ENCODE measurements around the gene SRF.

Gene SRF

DNA sequence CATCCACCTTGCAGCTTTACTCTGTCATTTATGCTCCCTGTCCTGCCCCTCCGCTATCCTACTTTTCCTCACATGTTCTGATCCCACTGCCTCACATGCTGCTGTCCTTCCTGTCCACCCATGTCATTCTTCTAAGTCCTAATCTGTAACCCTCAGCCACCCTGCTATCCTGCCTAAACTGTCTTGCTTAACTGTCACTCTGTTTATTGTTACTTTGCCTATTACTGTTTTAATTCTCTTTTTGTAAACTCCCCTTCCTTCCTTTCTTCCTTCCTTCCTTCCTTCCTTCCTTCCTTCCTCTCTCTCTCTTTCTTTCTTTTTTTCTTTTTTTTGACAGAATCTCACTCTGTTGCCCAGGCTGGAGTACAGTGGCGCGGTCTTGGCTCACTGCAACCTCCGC, 12.4 kb downstream of the SRF start:
- no peak for DNase-seq (ENCODE audit: low read depth in 3 of 3)

DNA sequence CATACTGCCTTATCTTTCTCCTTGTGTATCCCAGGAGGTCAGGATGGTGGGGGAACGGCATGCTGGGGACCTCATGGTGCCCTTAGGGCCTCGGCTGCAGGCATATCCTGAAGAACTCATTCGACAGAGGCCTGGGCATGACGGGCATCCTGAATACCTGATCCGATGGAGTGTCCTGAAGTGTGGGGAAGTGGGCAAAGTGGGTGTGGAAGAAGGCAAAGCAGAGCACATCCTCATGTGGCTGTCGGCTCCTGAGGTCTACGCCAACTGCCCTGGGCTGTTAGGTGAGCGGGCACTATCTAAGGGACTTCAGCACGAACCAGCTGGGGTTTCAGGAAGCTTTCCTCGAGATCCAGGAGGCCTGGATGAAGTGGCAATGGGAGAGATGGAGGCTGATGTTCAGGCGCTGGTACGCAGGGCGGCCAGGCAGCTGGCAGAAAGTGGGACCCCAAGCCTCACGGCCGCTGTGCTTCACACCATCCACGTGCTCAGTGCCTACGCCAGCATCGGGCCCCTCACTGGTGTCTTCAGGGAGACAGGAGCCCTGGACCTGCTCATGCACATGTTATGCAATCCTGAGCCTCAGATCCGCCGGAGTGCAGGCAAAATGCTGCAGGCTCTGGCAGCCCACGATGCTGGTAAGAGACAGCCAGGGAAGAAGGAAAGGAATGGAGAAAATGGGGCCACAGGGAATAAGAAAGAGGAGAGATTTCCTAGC, 13.4 kb downstream of the SRF start:
- DNase-seq (ENCODE audit: low read depth in 3 of 3), result no peak

DNA sequence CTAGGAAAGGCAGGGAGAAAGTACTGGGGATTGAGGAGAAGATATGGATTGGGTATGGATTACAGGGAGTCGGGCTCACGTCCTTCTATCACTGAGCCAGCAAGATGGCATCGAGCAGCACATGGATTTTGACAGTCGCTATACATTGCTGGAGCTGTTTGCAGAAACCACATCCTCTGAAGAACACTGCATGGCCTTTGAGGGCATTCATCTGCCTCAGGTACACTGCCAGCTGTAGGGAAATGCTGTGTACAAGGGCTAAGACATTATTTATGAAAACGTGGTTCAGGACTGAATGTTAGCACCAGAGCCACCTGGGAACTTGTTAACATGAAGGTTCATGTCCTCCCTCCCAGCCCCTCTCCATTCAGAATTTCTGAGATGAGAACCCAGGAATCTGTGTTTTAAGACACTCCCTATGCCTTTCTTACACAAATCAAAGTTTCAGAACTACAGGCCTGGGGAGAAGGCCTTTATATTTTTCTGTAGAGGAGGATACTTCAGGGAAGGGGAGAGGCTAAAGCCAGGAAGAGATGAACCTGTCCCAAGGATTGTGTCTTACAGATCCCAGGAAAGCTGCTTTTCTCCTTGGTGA, 14.4 kb downstream of the SRF start:
- no peak for DNase-seq (ENCODE audit: low read depth in 3 of 3)

DNA sequence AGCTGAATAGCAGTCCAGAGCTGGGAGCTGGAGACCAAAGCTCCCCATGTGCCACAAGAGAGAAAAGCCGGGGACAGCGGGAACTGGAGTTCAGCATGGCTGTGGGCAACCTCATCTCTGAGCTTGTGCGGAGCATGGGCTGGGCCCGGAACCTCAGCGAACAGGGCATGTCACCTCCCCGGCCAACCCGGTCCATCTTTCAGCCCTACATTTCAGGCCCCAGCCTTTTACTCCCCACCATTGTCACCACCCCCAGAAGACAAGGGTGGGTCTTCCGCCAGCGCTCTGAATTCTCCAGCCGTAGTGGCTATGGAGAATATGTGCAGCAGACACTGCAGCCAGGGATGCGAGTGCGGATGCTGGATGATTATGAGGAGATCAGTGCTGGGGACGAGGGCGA, 14.9 kb downstream of the SRF start:
- DNase-seq (ENCODE audit: low read depth in 3 of 3), result no peak

DNA sequence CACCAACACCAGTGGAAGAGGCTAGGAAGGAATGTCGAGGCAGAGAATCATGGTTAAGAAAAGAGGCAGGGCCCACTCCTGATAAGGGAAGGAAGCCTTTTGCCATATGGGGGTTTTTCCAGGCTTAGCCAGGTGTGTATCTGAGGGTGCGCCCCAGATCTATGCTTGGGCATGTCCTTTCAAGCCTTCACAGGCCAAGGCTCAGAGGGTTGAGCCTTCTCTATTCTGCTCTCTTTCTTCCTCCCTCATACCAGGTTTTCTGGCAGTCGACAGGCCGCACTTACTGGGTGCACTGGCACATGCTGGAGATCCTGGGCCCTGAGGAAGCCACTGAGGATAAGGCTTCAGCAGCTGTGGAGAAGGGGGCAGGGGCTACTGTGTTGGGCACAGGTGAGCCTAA, 15.6 kb downstream of the SRF start:
- no peak for DNase-seq (ENCODE audit: low read depth in 3 of 3)

GRCh38 chr6:43187821-43188220, 16.8 kb downstream of the SRF start:
- DNase-seq (ENCODE audit: low read depth in 3 of 3), result no peak

DNA sequence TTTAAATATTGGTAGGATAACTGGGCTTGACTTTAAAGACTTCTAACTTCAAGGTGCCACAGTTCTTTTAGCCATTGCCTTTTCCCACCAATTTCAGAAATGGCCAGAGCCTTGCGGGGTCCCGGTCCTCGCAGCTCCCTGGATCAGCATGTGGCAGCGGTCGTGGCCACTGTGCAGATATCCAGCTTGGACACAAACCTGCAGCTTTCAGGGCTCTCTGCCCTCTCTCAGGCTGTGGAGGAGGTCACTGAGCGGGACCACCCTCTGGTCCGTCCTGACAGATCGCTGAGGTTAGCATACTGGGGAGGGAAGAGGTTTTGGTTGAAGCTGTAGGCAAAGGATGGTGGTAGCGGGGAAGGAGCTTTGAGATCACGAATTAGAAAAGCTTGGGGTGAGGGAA, 17.4 kb downstream of the SRF start:
- no peak for DNase-seq (ENCODE audit: low read depth in 3 of 3)

GRCh38 chr6:43189776-43190304, 18.8 kb downstream of the SRF start:
- DNase-seq (ENCODE audit: low read depth in 3 of 3), result no peak

DNA sequence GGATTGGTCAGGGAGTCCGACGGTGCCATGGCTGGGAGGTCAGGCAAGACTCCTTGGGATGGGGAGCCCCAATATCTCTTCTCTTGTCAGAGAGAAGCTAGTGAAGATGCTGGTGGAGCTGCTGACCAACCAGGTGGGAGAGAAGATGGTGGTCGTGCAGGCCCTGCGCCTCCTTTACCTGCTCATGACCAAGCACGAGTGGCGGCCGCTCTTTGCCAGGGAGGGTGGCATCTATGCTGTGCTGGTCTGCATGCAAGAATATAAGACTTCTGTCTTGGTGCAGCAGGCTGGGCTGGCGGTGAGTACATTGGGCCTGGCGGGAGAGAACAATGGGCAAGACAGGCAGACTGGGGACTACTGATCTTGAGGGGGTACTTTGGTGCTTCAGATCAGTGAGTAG, 21.8 kb downstream of the SRF start:
- DNase-seq (ENCODE audit: low read depth in 3 of 3), result no peak

GRCh38 chr6:43193929-43194328, 22.9 kb downstream of the SRF start:
- DNase-seq (ENCODE audit: low read depth in 3 of 3), result no peak

- no peak for DNase-seq (ENCODE audit: low read depth in 3 of 3)
Measured at GRCh38 chr6:43196337-43196736, 25.3 kb downstream of the SRF start.

GRCh38 chr6:43199912-43200311, 28.8 kb downstream of the SRF start:
- no peak for DNase-seq (ENCODE audit: low read depth in 3 of 3)

GRCh38 chr6:43200541-43200940, 29.5 kb downstream of the SRF start:
- no peak for DNase-seq (ENCODE audit: low read depth in 3 of 3)

DNA sequence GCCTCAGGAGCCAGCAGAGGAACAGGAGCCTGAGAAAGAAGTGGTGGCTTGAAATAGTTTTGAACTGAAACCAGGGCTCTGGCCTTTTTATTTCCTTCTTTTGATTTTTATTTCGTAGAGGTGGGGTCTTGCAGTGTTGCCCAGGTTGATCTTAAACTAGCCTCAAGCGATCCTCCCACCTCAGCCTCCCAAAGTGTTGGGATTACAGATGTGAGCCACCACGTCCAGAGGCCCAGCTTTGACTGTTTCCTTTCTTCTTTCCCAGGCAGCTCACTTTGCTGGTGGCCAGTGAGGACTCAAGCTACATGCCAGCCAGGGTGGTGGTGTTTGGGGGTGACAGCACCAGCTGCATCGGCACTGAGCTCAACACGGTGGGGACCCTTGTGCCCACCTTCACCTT, 31.4 kb downstream of the SRF start:
- DNase-seq (ENCODE audit: low read depth in 3 of 3), result no peak

DNA sequence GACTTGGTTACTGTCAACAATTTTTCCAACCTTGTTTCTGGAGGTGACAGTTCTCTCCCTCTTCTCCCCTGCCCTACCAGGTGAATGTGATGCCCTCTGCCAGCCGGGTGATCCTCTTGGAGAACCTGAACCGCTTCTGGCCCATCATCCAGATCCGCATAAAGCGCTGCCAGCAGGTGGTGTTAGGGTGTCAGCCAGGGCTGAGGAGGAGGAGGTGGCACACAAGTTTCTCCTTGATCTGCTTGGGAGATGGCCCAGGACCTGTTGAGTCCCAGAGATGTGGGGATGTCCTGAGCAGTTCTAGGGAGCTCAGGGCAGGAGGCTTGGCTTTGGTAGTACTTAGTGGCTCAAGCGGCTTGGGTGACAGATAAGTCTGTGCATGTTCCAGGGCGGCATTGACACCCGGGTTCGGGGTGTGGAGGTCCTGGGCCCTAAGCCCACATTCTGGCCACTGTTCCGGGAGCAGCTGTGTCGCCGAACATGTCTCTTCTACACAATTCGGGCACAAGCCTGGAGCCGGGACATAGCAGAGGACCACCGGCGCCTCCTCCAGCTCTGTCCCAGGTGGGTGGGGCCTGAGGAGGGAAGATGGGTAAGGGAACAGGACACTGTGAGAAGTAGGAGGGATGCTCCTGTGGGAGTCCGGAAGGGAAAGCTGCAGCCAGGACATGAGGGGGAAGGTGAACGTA, 32.1 kb downstream of the SRF start:
- no peak for DNase-seq (ENCODE audit: low read depth in 3 of 3)

DNA sequence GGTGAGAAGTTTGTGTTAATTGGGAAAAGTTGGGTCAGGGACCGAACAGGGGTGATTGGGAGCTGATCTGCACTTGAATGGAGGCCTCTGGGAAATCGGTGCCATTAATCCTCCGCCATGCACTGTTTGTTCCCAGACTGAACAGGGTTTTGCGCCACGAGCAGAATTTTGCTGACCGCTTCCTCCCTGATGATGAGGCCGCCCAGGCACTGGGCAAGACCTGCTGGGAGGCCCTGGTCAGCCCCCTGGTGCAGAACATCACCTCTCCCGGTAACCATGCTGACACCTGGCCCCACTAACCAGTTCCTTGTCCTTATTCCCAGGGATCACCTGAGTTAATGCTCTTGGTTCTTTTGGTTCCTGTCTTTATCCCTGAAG, 32.6 kb downstream of the SRF start:
- DNase-seq (ENCODE audit: low read depth in 3 of 3), result no peak

- DNase-seq (ENCODE audit: low read depth in 3 of 3), result no peak
Measured at GRCh38 chr6:43204271-43205105, 33.4 kb downstream of the SRF start.

DNA sequence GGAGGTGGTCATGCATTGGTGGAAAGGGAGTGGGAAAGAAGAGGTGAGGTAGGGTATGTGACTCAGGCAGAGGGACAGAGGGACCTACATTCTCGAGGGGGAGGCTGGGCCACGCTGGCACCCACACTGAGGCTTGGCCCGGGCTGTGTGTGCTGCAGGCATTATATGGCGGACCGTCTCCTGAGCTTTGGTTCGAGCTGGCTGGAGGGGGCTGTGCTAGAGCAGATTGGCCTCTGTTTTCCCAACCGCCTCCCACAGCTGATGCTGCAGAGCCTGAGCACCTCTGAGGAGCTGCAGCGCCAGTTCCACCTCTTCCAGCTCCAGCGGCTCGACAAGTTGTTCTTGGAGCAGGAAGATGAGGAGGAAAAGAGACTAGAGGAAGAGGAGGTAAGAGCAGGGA, 34.8 kb downstream of the SRF start:
- DNase-seq (ENCODE audit: low read depth in 3 of 3), result no peak

DNA sequence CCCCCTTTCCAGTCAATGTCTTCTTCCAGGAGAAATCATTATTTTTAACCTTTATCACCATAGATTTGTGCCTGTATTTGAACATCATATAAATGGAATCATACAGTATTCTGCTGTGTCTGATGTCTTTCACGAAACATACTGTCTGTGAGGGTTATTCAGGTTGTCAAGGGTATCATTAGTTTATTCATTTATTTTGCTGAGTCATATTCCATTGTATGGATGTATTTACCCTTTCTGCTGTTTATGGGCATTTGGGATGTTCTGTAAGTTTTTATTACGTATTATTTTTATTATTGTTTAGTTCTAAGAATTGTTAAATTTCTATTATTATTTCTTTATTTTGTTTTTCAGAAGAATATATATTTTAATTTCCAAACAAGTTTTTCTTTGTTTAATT, 36.2 kb downstream of the SRF start:
- no peak for DNase-seq (ENCODE audit: low read depth in 3 of 3)

DNA sequence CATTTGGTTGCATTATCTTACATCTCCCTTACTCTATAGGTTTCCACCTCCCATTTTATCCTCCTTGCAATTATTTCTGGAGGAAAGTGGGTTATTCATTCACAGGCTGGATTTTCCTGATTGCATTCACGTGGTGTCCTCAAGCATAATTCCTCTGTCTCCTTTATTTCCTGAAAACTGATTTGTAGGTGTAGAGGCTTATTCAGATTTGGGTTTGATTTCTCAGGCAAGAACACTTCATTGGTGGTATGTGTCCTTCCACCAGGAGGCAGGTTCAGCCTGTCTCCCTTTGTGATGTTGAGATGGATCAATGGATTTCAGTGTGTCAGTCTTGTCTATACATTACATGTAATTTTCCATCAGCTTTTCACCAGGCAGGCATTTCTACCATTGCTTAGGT, 40.9 kb downstream of the SRF start:
- DNase-seq (ENCODE audit: low read depth in 3 of 3), result no peak

DNA sequence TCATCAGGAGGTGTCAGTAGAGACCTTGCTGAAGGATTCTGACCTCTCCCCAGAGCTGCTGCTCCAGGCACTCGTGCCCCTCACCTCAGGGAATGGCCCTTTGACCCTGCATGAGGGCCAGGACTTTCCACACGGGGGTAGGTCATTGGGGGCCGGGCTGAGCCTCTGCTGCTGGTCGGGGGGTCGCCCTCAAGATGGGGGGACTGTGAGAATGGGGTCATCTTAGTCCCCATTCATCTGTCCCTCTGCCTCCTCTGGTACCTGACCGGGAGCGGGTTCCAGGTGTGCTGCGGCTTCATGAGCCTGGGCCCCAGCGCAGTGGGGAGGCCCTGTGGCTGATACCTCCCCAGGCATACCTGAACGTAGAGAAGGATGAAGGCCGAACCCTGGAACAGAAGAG, 42.4 kb downstream of the SRF start:
- no peak for DNase-seq (ENCODE audit: low read depth in 3 of 3)

- no peak for DNase-seq (ENCODE audit: low read depth in 3 of 3)
Measured at GRCh38 chr6:43215066-43215465, 44.0 kb downstream of the SRF start.

Data from stimulated activated CD4-positive, alpha-beta T cell treated with anti-CD3 and anti-CD28 coated beads, TNF-alpha, amount 100 ng/mL, for 48 hours (primary cell).